Suprapubic skin (tissue), 4 donors: ENCODE measurements around the gene ALDH3B2. TPM values are rescaled to one million over a fixed set of nuclear protein-coding genes. Genes with fewer than 3 reads are reported as not detected.
"Not testable (repeated sequence)": the region's sequence is repeated elsewhere in the genome, so short reads cannot be mapped to it uniquely, and the experiment has no call there.

ENCODE experiments used
- DNase-seq, 2 donors: peaks; one replicate each; pipeline ENCODE4 v3.0.0-alpha.2; 2019; ENCODE audit warnings: low spot score in 2 of 2
- H3K27ac ChIP-seq: fragments of 200-600 bp; sonication (generic); one replicate; pipeline ENCODE4 v1.5.1; 2019
- H3K27me3 ChIP-seq: fragments of 200-600 bp; sonication (generic); one replicate; pipeline ENCODE4 v1.5.1; 2019
- H3K36me3 ChIP-seq: fragments of 200-600 bp; sonication (generic); one replicate; pipeline ENCODE4 v1.5.1; 2019
- H3K4me1 ChIP-seq: fragments of 200-600 bp; sonication (generic); one replicate; pipeline ENCODE4 v1.5.1; 2019
- H3K4me3 ChIP-seq: fragments of 200-600 bp; sonication (generic); one replicate; pipeline ENCODE4 v1.5.1; 2019; ENCODE audit warnings: mild to moderate bottlenecking
- H3K9me3 ChIP-seq: fragments of 200-600 bp; sonication (generic); one replicate; pipeline ENCODE4 v1.5.1; 2019
- CTCF ChIP-seq, 2 donors: fragments of 200-600 bp in 1 of 2; fragments of 450-650 bp in 1 of 2; sonication (generic) in 1 of 2; IDR thresholded peaks; one replicate each; pipeline ENCODE4 v1.5.1; 2016 to 2019; ENCODE audit warnings: antibody characterized with exemption in 2 of 2, mild to moderate bottlenecking in 1 of 2, moderate library complexity in 1 of 2
- EP300 ChIP-seq: sonication (generic); formaldehyde crosslinking; IDR thresholded peaks from one replicate; pipeline ENCODE4 v1.6.1; 2017; ENCODE audit warnings: antibody characterized with exemption
- POLR2A ChIP-seq, 2 donors: fragments of 450-650 bp; IDR thresholded peaks; one replicate each; pipeline ENCODE4 v1.6.1; 2017; ENCODE audit warnings: antibody characterized with exemption in 2 of 2, mild to moderate bottlenecking in 2 of 2, moderate library complexity in 2 of 2
- POLR2AphosphoS5 ChIP-seq, 3 donors: sonication (generic); formaldehyde crosslinking; IDR thresholded peaks; one replicate each; pipeline ENCODE4 v1.6.1; 2017; ENCODE audit warnings: antibody characterized with exemption in 3 of 3
- whole genome bisulfite sequencing: methylation state at CpG from one replicate; pipeline ENCODE4 v1.1.5; 2018; 5-methylcytosine and 5-hydroxymethylcytosine counted together
- total RNA-seq, 4 donors: library from RNA; depleted of rRNA; stranded (reverse); fragments of >200 nt; gene quantifications; one replicate each; pipeline ENCODE4 v1.1.0, GENCODE V29; 2016

ALDH3B2 gene
- total RNA-seq, 4 donors from 2014 or later, result 90.0 to 176 (median 105) TPM

DNA sequence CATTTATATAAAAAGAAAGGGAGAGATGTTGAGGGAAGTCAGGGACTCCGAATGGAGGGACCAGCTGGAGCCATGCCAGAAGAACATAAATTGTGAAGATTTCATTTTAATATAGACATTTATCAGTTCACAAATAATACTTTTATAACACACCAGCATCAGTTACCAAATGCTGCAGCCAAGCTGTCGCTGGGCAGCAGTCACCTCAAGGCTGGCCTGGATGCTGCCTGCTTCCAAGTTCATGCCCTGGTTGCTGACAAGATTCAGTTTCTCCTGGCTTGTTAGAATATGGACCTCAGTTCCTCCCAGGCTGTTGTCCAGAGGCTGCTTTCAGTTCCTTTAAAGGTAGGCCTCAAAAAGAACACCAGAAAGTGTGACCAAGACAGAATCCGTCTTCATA lies 30.8 kb upstream of the ALDH3B2 start:
- H3K4me3 ChIP-seq, result no peak overlapping the region
- H3K9me3 ChIP-seq, result no peaks in the 10 kb centered on the region
- TF ChIP-seq CTCF (IDR thresholded peaks at IDR 0.05) (no peak), POLR2A (IDR thresholded peaks at IDR 0.05) (no peak), EP300 (no peak), POLR2AphosphoS5 (IDR thresholded peaks at IDR 0.05) (no peak)
- no peak overlapping the region for H3K27ac ChIP-seq
- DNase-seq, result no peak
- H3K4me1 ChIP-seq, result no peaks in the 10 kb centered on the region
- no peaks in the 10 kb centered on the region for H3K36me3 ChIP-seq
- H3K27me3 ChIP-seq, result no peaks in the 10 kb centered on the region
- whole genome bisulfite sequencing, result 83% methylated on average over 3 of the region's 3 CpGs

- 86% methylated on average over 7 of the region's 7 CpGs for WGBS
Observed at GRCh38 chr11:67704524-67704923, 30.1 kb upstream of the ALDH3B2 start.

GRCh38 chr11:67703709-67704108 lies 29.3 kb upstream of the ALDH3B2 start:
- DNase-seq, H3K4me3 ChIP-seq: not testable (repeated sequence)
- WGBS, result 62% methylated on average over 5 of the region's 5 CpGs

More at GRCh38 chr11:67704524-67704923, 30.1 kb upstream of the ALDH3B2 start:
- Histone ChIP-seq H3K4me3 (no peak overlapping the region), H3K27me3 (peaks cover 5% of the 10 kb centered on the region), H3K4me1 (no peaks in the 10 kb centered on the region), H3K36me3 (no peaks in the 10 kb centered on the region), H3K9me3 (no peaks in the 10 kb centered on the region), H3K27ac (no peak overlapping the region)
- no peak for DNase-seq
- no peak for TF ChIP-seq POLR2AphosphoS5 (IDR thresholded peaks at IDR 0.05)
- no peak for TF ChIP-seq CTCF (IDR thresholded peaks at IDR 0.05)
- TF ChIP-seq POLR2A (IDR thresholded peaks at IDR 0.05), result no peak
- TF ChIP-seq EP300, result no peak

GRCh38 chr11:67700548-67701262 lies 26.3 kb upstream of the ALDH3B2 start:
- no peaks in the 10 kb centered on the region for H3K9me3 ChIP-seq
- no peak overlapping the region for H3K27ac ChIP-seq
- no peaks in the 10 kb centered on the region for H3K36me3 ChIP-seq
- H3K4me1 ChIP-seq, result no peaks in the 10 kb centered on the region
- no peak for DNase-seq
- H3K27me3 ChIP-seq, result peaks cover 10% of the 10 kb centered on the region
- no peak for TF ChIP-seq POLR2A (IDR thresholded peaks at IDR 0.05)
- no peak for TF ChIP-seq POLR2AphosphoS5 (IDR thresholded peaks at IDR 0.05)
- TF ChIP-seq EP300, result no peak
- TF ChIP-seq CTCF (IDR thresholded peaks at IDR 0.05), result no peak
- 72% methylated on average over 11 of the region's 11 CpGs for WGBS
- H3K4me3 ChIP-seq, result no peak overlapping the region

More at GRCh38 chr11:67703709-67704108, 29.3 kb upstream of the ALDH3B2 start:
- not testable (repeated sequence) for H3K4me1 ChIP-seq, H3K27ac ChIP-seq, H3K27me3 ChIP-seq, H3K9me3 ChIP-seq, H3K36me3 ChIP-seq

DNA sequence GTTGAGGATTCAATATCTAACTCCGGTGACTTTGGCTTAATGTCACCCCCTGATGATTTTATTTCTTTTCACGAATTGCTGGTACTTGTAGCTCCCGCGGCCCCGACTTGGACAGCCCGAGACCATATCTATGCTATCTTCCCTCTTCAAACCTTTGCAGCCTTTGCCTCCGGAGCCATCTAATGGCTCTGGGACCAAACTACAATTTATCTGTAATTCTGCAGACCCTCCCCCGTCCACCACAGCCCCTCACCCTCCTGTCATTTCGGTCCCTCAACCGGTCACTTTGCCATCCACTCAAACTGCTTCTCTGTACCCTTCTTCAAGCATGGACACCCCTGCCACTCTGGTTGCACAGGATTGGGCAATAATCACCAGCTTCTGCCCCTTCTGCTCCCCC lies 25.7 kb upstream of the ALDH3B2 start:
- WGBS, result 65% methylated on average over 10 of the region's 10 CpGs

More for the DNA sequence above, 25.7 kb upstream of the ALDH3B2 start:
- Histone ChIP-seq H3K4me3 (no peak overlapping the region), H3K9me3 (no peaks in the 10 kb centered on the region), H3K4me1 (no peaks in the 10 kb centered on the region), H3K27me3 (peaks cover 10% of the 10 kb centered on the region), H3K27ac (no peak overlapping the region), H3K36me3 (no peaks in the 10 kb centered on the region)
- no peak for DNase-seq
- TF ChIP-seq EP300 (no peak), CTCF (IDR thresholded peaks at IDR 0.05) (no peak), POLR2A (IDR thresholded peaks at IDR 0.05) (no peak), POLR2AphosphoS5 (IDR thresholded peaks at IDR 0.05) (no peak)
